HG03565 (cell line): Measurements from ENCODE around the gene TTLL7.

Experiments
- ATAC-seq: cut with Tn5 transposase; IDR thresholded peaks from one replicate; pipeline ENCODE4 v1.9.1; 2021; ENCODE audit warnings: mild to moderate bottlenecking, moderate library complexity; ENCODE audit not compliant: unreplicated experiment

Gene TTLL7

GRCh38 chr1:83998498-83999315 is at the start of gene TTLL7:
Gene TTLL7, minus strand, starts transcription at chr1:83999132. Its CDS starts 46,921 bp downstream, at chr1:83952211.
- ATAC-seq = peak; percentile 76

- ATAC-seq = no peak
These were observed 43.5 kb upstream of the TTLL7 start for GRCh38 chr1:84042461-84042860.

GRCh38 chr1:84037758-84038611 is 39.1 kb upstream of the TTLL7 start:
- ATAC-seq = no peak

- ATAC-seq = no peak
These were observed 32.9 kb upstream of the TTLL7 start for GRCh38 chr1:84031802-84032327.

GRCh38 chr1:84027368-84027767 is 28.4 kb upstream of the TTLL7 start:
- no peak for ATAC-seq

GRCh38 chr1:84025966-84026365 is 27.0 kb upstream of the TTLL7 start:
- ATAC-seq = no peak

- ATAC-seq = no peak
These were observed 22.9 kb upstream of the TTLL7 start for GRCh38 chr1:84021822-84022221.

- ATAC-seq = no peak
These were observed 21.2 kb upstream of the TTLL7 start for GRCh38 chr1:84020151-84020550.

GRCh38 chr1:84019217-84019616 is 20.3 kb upstream of the TTLL7 start:
- ATAC-seq = no peak

- no peak for ATAC-seq
These were observed 14.8 kb upstream of the TTLL7 start for GRCh38 chr1:84013708-84014107.

GRCh38 chr1:84012018-84012417 is 13.1 kb upstream of the TTLL7 start:
- no peak for ATAC-seq

GRCh38 chr1:84010136-84010535 is 11.2 kb upstream of the TTLL7 start:
- ATAC-seq = no peak

- no peak for ATAC-seq
These were observed 9.7 kb upstream of the TTLL7 start for GRCh38 chr1:84008631-84009030.

GRCh38 chr1:84006591-84006990 is 7.7 kb upstream of the TTLL7 start:
- no peak for ATAC-seq

- no peak for ATAC-seq
These were observed 2.6 kb upstream of the TTLL7 start for GRCh38 chr1:84001501-84001900.

GRCh38 chr1:84000954-84001495 is 2.1 kb upstream of the TTLL7 start:
- no peak for ATAC-seq

GRCh38 chr1:84000196-84000885 is 1.4 kb upstream of the TTLL7 start:
- no peak for ATAC-seq

GRCh38 chr1:83999316-83999819 is 436 bp upstream of the TTLL7 start:
- ATAC-seq = peak; percentile 62

- ATAC-seq = no peak
These were observed 781 bp downstream of the TTLL7 start for GRCh38 chr1:83998205-83998497.

- no peak for ATAC-seq
These were observed 1.3 kb downstream of the TTLL7 start for GRCh38 chr1:83997631-83998030.

GRCh38 chr1:83996621-83997020 is 2.3 kb downstream of the TTLL7 start:
- ATAC-seq = no peak
